PFSK-1 (cell line): ENCODE results near the gene C1QL3.

ENCODE experiments used
- FOXP2 ChIP-seq: optimal IDR thresholded peaks from 2 replicates; pipeline ENCODE3; 2011; ENCODE audit warnings: borderline replicate concordance, control low read depth, inconsistent platforms; ENCODE audit not compliant: insufficient read depth; ENCODE audit errors: extremely low read length, extremely low read depth
- POLR2AphosphoS5 ChIP-seq: IDR thresholded peaks from 2 replicates; pipeline ENCODE4 v1.6.1; 2012; ENCODE audit warnings: low read depth, mild to moderate bottlenecking, control low read depth, low read length, moderate library complexity
- SIN3A ChIP-seq: IDR thresholded peaks from 2 replicates; pipeline ENCODE4 v1.6.1; 2012; ENCODE audit warnings: mild to moderate bottlenecking, low read length, moderate library complexity, borderline replicate concordance; ENCODE audit not compliant: insufficient read depth
- TAF1 ChIP-seq: IDR thresholded peaks from 2 replicates; pipeline ENCODE4 v1.6.1; 2012; ENCODE audit warnings: low read length, control low read depth, borderline replicate concordance; ENCODE audit not compliant: insufficient read depth
- TF ChIP-seq, protein P1 (sequence below), 2 experiments: IDR thresholded peaks; 2 replicates each; pipeline versions ENCODE4 v1.6.1 to v1.8.0; 2011 to 2012; ENCODE audit warnings: low read depth in 2 of 2, low read length in 2 of 2, control low read depth in 1 of 2, inconsistent platforms in 1 of 2, mild to moderate bottlenecking in 1 of 2, moderate library complexity in 1 of 2; ENCODE audit not compliant: insufficient read depth in 1 of 2

The C1QL3 gene

DNA sequence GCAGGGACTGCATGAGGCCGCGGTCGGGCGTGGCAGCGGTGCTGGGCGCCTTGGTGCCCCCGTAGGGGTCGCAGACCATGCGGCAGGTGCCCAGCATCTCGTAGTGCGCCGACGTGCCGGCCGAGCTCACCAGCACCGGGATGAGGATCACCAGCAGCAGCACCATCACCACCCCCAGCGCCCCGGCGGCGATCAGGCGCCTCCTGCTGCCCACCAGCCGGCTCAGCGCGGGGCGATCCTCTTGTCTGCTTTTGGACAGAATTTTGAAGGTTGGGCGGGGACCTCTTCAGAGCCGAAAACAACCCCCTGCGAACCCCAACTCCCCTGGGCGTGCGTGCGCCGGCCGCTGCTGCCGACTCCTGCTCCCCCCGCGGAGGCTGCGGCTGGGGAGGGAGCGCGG lies 779 bp downstream of the C1QL3 start:
- TF ChIP-seq TAF1 (no peak), FOXP2 (no peak), POLR2AphosphoS5 (no peak), SIN3A (no peak)
- TF ChIP-seq, protein P1, sequence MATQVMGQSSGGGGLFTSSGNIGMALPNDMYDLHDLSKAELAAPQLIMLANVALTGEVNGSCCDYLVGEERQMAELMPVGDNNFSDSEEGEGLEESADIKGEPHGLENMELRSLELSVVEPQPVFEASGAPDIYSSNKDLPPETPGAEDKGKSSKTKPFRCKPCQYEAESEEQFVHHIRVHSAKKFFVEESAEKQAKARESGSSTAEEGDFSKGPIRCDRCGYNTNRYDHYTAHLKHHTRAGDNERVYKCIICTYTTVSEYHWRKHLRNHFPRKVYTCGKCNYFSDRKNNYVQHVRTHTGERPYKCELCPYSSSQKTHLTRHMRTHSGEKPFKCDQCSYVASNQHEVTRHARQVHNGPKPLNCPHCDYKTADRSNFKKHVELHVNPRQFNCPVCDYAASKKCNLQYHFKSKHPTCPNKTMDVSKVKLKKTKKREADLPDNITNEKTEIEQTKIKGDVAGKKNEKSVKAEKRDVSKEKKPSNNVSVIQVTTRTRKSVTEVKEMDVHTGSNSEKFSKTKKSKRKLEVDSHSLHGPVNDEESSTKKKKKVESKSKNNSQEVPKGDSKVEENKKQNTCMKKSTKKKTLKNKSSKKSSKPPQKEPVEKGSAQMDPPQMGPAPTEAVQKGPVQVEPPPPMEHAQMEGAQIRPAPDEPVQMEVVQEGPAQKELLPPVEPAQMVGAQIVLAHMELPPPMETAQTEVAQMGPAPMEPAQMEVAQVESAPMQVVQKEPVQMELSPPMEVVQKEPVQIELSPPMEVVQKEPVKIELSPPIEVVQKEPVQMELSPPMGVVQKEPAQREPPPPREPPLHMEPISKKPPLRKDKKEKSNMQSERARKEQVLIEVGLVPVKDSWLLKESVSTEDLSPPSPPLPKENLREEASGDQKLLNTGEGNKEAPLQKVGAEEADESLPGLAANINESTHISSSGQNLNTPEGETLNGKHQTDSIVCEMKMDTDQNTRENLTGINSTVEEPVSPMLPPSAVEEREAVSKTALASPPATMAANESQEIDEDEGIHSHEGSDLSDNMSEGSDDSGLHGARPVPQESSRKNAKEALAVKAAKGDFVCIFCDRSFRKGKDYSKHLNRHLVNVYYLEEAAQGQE (IDR thresholded peaks at IDR 0.05; ENCODE audit: insufficient read depth in 1 of 2, low read depth in 2 of 2, low read length in 2 of 2): no peak

GRCh38 chr10:16519908-16520861 lies 1.5 kb downstream of the C1QL3 start:
- TF ChIP-seq SIN3A (no peak), POLR2AphosphoS5 (no peak), TAF1 (no peak)
- TF ChIP-seq, protein P1 (IDR thresholded peaks at IDR 0.05; ENCODE audit: insufficient read depth in 1 of 2, low read depth in 2 of 2, low read length in 2 of 2): no peak

- TF ChIP-seq POLR2AphosphoS5 (no peak), FOXP2 (no peak)
Measured at GRCh38 chr10:16519250-16519907, 2.3 kb downstream of the C1QL3 start.

- TF ChIP-seq FOXP2 (no peak), POLR2AphosphoS5 (no peak), TAF1 (no peak)
Measured at GRCh38 chr10:16518822-16519221, 2.9 kb downstream of the C1QL3 start.

GRCh38 chr10:16510843-16511242 lies 10.8 kb downstream of the C1QL3 start:
- TF ChIP-seq TAF1: no peak
- no peak for TF ChIP-seq POLR2AphosphoS5
- TF ChIP-seq, protein P1 (IDR thresholded peaks at IDR 0.05; ENCODE audit: insufficient read depth in 1 of 2, low read depth in 2 of 2, low read length in 2 of 2): no peak
- TF ChIP-seq SIN3A: no peak
- no peak for TF ChIP-seq FOXP2

GRCh38 chr10:16509996-16510395 lies 11.7 kb downstream of the C1QL3 start:
- TF ChIP-seq SIN3A (no peak), TAF1 (no peak), FOXP2 (no peak), POLR2AphosphoS5 (no peak)
- TF ChIP-seq, protein P1 (IDR thresholded peaks at IDR 0.05; ENCODE audit: insufficient read depth in 1 of 2, low read depth in 2 of 2, low read length in 2 of 2): no peak
